ENCODE results near the gene UBE2L3.
"Not testable (repeated sequence)": the region's sequence is repeated elsewhere in the genome, so short reads cannot be mapped to it uniquely, and the experiment has no call there.

UBE2L3 gene

DNA sequence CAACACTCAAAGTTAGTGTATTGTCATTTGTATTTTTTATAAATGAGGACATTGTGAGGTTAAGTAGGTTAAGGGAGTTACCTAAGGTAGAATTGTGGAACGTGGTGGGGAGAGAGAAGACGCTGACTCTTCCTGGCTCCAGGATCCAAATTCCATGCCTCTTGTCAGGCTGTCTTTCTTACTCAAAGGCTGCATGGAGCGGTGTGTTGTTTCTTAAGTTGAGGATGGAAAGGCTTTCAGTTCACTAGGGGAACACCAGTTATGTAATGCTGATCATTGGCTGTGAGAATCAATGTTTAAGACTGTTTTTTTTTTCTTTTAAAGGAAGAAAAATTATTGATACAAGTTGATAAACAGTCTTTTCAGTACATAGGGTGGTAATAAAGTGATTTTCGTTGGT lies 2.9 kb downstream of the UBE2L3 start:
- DNase-seq (ENCODE audit: extremely low read depth in 1 of 2, low read depth in 1 of 2) = no peak

DNA sequence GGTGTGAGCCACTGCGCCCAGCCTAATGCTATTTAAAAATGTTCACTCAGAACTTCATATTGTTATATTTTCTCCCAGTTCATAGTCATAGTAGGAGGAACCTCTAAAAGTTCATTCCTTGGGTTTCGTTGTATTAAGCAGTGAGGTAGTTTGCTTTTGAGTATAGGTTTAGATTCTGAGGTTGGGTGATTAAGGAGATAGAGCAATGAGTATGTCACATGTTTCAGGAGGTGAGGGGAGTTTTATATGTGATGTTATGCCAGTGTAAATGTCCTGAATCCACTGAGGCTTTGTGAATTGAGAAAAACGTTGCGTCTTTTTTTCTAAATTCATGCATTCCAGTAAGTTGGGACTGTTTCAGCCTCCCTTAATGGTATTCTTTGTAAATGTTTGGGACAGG lies 4.2 kb downstream of the UBE2L3 start:
- DNase-seq (ENCODE audit: extremely low read depth in 1 of 2, low read depth in 1 of 2) = no peak

DNA sequence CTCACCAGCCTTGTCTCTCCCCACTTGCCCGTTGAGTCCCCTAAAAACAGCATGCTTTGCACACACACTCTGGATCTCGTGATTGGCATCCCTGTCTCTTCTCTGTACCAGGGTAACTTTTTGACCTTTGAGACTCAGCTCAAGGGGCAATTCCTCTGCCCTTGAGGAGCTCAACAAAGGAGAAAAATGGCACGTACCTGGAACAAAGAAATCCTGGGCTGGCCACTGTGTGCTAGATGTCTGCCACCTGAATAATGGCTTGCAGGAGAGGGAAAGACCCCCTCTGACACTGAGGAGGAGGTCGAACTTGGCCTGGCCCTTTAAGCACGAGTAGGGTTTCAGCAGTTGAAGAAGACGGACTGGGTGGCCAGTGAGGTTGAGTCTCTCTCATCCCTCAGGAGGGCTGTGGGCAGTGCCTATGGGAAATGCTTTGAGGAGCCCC lies 5.8 kb downstream of the UBE2L3 start:
- DNase-seq (ENCODE audit: extremely low read depth in 1 of 2, low read depth in 1 of 2) = no peak

DNA sequence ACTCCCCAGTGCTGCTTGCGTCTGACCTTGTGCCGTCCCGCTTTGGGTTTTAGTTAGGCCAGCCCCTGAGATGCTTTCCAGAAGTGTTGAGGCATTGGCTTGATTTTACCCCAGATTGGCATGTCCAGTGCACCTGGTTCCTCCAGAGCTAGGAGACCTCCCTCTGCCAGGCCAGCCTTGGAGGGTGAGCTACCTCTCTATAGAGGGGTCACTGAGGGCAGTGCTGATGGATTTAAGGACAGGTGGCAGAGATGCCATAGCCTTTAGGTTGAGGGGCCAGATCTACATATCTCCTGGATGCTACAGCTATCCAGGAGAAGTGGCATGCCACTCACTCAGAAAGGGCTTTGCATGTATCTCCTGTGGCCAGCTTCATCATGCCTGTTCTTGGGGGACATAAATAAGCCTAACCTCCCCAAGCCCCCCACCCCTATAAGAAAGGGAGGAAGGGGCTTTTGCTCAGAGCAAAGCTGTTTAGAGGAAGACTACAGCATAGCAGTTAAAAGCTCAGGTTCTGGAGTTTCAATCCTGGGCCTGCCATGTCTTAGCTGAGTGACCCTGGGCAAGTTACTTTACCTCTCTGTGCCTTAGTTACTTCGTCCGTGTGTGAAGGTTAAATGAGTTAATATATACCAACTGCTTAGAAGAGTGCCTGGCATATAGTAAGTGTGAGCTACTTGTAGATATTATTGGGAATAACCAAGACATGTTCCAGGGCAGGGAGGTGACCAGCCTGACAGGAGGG lies 6.4 kb downstream of the UBE2L3 start:
- DNase-seq (ENCODE audit: extremely low read depth in 1 of 2, low read depth in 1 of 2) = no peak

DNA sequence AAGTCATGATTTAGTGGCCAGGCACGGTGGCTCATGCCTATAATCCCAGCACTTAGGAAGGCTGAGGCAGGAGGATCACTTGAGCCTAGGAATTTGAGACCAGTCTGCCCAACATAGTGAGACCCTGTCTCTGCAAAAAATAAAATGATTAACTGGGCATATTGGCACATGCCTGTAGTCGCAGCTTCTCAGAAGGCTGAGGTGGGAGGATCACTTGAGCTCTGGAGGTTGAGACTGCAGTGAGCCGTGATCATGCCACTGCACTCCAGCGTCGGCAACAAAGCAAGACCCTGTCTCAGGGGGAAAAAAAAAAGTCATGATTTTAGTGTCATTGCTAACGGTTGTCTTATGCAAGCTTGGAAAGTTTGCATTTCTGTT lies 11.9 kb downstream of the UBE2L3 start:
- DNase-seq (ENCODE audit: extremely low read depth in 1 of 2, low read depth in 1 of 2) = no peak

DNA sequence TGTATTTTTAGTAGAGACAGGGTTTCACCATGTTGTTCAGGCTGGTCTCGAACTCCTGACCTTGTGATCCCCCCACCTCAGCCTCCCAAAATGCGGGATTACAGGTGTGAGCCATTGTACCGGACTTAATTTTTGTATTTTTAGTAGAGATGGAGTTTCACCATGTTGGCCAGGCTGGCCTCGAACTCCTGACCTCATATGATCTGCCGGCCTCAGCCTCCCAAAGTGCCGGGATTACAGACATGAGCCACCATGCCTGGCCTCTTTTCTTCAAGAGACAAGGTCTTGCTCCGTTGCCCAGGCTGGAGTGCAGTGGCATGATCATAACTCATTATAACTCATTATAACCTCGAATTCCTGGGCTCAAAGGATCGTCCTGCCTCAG lies 13.1 kb downstream of the UBE2L3 start:
- DNase-seq (ENCODE audit: extremely low read depth in 1 of 2, low read depth in 1 of 2) = not testable (repeated sequence)

DNA sequence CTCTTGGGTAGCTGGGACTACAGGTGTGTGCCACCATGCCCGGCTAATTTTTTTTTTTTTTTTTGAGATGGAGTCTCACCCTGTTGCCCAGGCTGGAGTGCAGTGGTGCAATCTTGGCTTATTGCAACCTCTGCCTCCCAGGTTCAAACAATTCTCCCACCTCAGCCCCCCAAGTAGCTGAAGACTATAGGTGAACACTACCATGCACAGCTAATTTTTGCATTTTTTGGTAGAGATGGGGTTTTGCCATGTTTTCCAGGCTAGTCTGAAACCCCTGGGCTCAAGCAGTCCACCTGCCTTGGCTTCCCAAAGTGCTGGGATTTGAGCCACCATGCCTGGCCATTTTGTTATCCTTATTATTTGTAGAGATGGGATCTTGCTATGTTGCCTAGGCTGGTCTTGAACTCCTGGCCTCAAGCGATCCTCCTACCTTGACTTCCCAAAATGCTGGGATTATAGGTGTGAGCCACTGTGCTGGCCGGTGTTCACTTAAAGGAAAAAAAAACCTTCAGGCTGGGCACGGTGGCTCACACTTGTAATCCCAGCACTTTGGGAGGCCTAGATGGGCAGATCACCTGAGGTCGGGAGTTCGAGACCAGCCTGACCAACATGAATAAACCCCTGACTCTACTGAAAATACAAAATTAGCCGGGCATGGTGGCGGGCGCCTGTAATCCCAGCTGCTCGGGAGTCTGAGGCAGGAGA lies 13.6 kb downstream of the UBE2L3 start:
- DNase-seq (ENCODE audit: extremely low read depth in 1 of 2, low read depth in 1 of 2) = not testable (repeated sequence)

DNA sequence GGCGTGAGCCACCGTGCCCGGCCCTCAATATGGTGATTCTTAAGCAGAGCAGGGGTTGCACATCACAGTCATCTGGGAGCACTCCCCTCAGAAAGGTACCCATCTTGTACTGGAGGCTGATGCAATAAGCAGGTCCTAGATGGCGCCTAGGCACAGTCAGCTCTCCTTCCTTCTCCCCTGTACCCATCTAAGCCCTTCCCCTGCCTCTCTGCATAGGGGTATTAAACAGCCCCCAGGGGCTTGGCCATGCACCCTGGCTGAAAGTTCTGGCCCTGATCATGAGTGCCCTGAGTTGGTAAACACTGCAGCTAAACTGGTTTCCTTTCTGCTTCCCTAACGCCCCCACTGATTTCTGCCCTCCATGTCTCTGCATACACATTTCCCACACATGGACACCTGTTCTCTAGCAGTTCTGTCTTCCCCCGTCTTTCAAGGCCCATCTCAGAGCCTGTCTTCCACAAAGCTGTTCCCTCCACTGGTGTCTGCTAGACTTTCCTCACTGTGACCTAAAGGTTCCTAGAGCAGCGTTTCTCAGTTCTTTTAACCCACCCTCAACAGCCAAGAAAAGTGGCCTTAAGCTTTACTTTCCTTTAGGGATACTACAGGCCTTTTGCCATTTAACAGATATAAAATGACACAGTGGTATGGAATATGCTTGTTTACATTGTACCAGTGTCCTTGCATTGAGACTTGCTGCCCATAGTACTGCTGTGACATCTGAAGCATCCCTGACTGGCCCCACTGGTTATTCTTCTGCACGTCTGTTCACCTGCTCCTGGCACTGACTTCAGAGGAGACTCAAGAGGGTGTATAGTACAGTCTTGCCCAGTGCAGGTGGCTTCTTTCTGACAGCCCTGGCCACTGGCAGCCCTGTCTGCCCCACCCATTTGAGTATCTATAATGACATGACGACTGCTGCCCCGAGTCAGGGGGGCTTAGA lies 15.6 kb downstream of the UBE2L3 start:
- DNase-seq (ENCODE audit: extremely low read depth in 1 of 2, low read depth in 1 of 2) = no peak

DNA sequence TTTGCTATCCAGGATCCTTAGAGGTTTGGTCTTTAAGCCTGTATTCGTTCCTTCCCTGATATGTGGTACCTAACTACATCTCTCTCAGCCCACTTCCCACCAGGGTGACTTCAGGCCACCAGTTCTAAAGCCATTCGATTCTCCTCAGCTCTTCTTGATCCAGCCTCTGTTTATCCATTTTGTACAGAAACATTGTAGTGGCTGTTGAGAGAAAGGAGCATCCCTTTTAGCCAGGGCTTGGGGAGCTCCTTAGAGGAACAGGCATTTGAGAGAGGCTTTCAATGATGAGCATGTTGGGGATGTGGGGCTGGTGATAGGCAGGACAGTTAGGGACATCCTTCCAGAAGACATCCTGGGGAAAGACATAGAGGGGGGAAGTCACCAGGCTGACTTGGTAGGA lies 17.9 kb downstream of the UBE2L3 start:
- no peak for DNase-seq (ENCODE audit: extremely low read depth in 1 of 2, low read depth in 1 of 2)

DNA sequence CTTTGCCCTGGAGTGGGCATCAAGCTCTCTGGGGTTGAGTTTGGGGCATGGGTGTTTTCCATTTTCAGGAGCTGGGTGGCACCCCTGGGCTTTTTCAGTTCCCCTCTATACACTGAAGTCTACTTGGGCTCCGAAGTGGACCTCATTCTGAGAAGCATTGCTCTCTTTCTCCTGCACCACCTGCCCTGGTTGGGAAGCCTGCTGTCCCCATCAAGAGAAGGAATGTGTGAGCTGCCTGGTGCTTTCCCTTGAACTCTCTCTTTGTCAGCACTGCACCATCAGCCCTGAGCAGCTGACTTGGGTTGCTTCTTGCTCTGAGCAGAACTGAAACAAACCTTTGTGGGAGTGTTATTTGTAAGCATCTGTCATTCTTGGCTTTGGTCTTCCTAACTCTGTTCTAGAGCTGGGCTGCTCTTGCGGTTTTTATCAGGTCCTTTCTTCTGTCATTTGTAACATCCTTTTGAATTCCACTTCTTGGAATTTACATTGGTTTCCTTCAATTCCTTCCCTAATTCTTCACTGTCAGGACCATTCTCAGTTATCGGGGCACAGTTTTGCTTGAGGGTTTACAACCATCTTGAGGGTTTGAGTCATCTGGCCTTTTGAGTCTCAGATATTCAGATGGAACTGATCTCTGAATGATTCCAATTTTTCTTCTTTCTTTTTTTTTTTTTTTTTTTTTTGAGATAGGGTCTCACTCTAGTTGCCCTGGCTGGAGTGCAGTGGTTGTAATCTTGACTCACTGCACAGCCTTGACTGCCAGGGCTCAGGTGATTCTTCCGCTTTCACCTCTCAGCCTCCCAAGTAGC lies 20.5 kb downstream of the UBE2L3 start:
- no peak for DNase-seq (ENCODE audit: extremely low read depth in 1 of 2, low read depth in 1 of 2)

DNA sequence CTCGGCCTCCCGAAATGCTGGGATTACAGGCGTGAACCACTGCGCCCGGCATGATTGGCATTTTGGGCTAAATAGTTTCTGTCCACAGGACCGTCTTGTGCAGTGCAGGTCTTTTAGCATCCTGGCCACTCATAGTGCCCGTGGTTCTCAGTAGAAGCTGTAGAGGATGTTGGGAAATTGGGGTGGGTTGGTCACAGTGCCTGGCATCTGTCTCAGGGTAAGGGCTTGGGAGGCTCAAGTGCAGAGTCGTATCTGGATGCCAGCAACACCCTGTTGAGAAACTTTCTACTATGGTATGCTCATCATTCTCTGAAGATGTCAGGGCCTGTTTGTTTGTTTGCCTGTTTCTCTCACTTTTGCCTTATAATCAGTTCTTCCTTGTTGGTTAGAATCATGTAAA lies 21.9 kb downstream of the UBE2L3 start:
- no peak for DNase-seq (ENCODE audit: extremely low read depth in 1 of 2, low read depth in 1 of 2)

DNA sequence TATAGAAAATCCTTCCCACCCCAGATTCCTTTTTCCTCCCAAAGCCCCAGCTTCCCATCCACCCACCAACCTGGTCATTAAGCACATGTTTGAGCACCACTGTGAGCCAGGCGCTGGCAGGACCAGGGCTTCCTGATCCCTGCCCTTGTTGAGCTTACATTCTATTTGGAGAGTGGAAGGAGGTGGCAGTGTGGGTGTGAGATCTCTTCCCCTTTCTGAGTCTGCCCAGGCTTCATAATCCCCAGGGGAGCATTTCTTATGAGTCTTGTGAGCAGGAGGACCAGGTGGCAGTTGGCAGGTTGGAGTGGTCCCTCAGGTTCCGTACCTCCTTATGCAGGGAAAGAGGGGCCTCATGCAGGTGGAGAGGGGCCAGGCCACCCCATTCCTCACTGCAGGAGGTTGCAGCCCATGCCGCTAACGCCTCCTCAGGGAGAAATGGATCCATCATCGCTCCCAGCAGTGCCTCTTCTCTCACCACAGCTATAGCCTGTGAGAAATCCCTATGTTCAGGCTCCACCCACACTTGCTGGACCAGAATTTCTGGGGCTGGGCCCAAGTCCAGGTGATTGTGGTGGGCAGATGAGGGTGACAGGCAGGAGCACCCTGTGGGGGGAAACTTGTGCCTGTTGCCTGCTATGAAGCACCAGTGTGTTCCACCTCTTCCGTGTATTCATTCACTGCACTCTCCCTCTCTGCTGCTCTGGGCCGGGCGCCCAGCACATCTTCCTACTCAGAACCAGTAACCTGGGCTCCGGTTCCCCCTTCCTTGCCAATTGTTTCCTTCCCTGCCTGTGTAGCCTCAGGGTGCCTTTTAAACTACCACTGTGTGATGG lies 23.5 kb downstream of the UBE2L3 start:
- DNase-seq (ENCODE audit: extremely low read depth in 1 of 2, low read depth in 1 of 2) = no peak

DNA sequence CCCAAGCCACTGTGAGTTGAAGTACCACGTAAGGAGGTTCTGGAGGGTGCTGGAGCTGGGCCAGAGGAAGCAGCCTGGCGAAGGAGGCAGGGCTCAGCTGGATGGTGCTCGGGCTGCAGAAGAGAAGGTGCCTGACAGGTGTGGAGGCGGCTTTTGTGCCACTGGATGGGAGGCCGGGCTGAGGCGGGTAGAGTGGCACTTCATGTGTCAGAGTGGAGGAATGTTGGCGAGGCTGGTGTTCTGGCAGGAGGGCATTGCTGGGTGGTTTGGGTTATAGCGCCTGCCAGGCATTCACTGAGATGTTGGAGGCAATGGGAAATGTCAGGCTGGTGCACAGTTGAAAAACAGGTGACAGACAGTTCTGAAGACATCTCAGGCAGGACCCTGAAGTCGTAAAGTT lies 24.2 kb downstream of the UBE2L3 start:
- no peak for DNase-seq (ENCODE audit: extremely low read depth in 1 of 2, low read depth in 1 of 2)

DNA sequence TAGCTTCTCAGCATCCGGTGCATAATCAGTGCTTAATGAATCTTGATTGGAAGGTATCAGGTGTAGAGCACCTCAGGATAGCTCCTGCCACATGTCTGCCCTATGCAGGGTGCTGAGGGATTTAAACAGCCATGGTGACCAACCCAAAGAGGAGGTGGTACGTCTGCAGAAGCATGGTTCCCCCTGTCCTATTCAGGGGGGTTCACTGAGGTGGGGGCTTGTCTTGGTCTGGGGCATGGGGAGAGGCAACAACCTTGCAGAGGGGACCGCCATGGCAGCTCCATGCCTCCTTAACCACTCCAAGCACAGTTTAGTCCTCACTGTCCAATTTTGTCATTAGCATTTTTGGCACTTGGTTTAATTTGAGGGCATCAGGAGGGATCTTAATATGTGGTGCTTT lies 24.9 kb downstream of the UBE2L3 start:
- no peak for DNase-seq (ENCODE audit: extremely low read depth in 1 of 2, low read depth in 1 of 2)

DNA sequence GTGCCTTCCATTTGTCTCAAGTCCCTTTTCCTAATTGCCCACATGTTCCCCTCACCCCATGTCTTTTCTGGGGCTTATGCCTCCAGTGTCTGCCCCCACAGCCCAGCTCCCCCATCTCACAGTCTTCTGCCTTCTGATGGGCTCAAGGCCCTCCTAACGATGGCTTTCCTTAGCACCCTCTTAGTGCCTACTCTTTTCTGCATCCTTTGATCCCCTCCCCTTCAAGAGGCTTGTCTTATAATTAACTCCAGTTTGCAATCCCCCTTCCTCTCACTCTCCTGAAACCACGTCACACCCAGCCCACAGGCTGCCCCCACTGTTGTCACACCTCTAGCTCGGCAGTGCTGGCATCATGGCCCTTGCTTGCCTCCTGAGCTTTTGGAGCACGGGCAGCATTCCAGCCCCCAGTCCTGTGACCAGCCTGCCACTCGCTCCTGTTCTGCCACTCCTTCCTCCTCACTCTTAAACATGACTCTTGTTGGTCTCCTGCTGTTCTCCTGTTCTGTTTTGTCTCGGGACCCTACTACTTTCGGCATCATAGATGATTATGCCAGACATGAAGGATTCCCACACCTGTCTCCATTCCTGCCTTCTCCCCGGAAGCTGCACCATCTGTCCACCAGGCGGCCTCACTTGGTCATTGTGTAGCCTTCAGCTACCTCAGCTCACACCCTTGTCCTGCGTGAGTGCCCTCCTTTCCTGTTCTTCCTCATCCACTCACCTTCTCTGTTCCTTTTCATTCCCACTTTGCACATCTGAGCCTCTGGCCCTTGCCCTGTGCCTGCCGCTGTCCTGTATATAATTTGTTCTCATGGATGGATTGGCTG lies 26.1 kb downstream of the UBE2L3 start:
- no peak for DNase-seq (ENCODE audit: extremely low read depth in 1 of 2, low read depth in 1 of 2)

DNA sequence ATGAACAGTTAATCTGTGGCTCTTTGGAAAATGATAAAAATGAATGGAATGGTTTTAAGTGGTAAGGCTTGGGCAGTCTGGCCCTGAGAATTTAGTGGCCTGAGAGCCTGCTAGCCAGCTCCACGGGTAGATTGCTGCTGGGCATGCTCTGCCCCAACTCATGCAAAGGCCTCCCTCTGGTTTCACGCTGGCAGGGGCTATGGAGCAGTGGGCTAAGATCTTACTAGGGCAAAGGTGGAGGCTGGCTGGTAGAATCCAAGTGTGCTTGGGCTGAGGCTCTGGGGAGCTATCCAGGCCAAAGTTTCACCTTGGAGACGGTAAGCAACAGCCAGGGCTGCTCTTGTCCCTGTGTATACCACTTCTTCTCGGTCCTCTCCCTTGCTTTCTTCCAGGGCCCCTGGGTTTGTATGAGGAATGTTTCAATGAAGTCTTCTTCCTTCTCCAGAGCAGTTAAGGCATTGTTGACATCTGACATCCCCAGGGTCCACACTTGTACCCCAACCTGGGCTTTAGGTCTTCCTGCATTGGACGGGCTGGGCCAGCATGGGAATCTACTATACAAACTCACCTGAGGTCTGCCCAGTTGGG lies 27.4 kb downstream of the UBE2L3 start:
- DNase-seq (ENCODE audit: extremely low read depth in 1 of 2, low read depth in 1 of 2) = no peak

DNA sequence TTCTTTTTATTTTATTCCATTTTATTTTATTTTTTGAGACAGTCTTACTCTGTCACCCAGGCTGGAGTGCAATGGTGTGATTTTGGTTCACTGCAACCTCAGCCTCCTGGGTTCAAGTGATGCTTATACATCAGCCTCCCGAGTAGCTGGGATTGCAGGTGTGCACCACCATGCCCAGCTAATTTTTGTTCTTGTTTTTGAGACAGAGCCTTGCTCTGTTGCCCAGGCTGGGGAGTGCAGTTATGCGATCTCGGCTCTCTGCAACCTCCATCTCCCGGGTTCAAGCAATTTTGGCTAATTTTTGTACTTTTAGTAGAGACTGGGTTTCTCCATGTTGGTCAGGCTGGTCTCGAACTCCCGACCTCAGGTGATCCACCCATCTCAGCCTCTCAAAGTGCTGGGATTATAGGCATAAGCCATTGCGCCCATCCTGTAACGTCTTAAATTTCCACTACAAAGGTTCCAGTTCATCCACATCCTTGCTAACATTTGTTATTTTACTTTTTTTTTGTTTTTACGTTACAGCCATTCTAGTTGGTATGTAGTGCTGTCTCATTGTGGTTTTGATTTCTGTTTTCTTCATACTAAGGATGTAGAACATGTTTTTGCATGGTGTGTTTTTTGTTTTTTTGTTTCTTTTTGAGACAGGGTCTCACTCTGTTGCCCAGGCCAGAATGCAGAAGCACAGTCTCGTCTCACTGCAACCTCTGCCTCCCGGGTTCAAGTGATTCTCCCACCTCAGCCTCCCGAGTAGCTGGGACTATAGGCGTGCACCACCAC lies 29.0 kb downstream of the UBE2L3 start:
- DNase-seq (ENCODE audit: extremely low read depth in 1 of 2, low read depth in 1 of 2) = not testable (repeated sequence)

DNA sequence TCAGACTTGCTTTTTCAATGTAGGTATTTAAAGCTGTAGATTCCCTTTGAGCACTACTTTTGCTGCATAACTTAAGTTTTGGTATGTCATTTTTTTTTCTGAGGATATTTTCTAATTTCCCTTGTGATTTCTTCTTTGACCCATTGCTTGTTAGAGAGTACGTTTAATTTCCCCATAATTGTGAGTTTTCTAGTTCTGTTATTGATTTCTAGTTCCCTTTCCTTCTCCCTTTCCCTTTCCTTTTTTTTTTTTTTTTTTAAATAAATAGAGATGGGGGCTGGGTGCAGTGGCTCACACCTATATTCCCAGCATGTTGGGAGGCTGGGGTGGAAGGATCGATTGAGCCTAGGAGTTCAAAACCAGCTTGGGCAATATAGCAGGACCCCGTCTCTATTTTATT lies 30.8 kb downstream of the UBE2L3 start:
- no peak for DNase-seq (ENCODE audit: extremely low read depth in 1 of 2, low read depth in 1 of 2)

Measured in activated CD8-positive, alpha-beta memory T cell treated with anti-CD3 and anti-CD28 coated beads for 1 hour (primary cell).